HG03565 (cell line): ENCODE results near the gene SLC6A2.
"Not testable (repeated sequence)": the region's sequence is repeated elsewhere in the genome, so short reads cannot be mapped to it uniquely, and the experiment has no call there.

ENCODE experiments used
- ATAC-seq: cut with Tn5 transposase; IDR thresholded peaks from one replicate; pipeline ENCODE4 v1.9.1; 2021; ENCODE audit warnings: mild to moderate bottlenecking, moderate library complexity; ENCODE audit not compliant: unreplicated experiment

Gene SLC6A2

DNA sequence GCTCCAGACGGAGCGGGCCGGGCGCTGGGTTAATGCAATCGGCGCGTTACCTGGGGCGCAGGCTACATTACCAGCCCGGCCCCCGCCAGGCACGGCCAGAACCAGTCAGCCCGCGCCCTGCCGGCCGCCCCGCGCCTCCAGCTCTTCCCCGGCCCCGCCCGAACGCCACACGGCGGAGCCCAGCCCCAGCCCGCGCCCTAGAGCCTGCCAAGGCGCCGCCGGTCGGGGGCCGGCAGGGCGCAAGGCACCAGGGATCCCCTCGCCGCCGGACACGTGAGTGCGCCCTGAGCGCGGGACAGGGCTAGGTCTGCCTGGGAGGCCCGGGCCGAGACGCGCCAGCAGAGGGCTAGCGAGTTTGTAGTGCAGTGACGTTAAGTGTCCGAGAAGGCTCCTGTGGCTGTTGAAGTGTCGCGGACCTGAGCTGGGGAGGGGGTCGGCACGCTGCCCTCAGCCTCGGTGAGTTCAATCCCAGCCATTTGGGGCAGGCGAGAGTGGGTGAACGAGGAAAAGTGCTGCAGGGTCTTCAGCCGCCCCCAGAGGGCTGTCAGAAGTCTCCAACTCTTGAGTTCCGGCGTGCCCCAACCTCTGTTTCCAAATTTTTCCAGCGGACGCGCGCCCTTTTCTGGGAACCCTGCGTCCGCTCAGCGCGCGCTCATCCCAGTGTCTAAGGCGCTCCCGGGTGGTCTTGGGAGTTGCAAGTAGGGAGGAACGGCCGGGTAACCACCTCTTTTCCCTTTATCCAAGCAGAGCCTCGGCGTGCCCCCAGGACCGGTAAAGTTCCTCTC is at the start of gene SLC6A2:
SLC6A2 (plus strand) TSS at position 92 of the 785 bp plus-strand sequence. CDS start 707 bp downstream, outside the sequence.
- ATAC-seq, result no peak

DNA sequence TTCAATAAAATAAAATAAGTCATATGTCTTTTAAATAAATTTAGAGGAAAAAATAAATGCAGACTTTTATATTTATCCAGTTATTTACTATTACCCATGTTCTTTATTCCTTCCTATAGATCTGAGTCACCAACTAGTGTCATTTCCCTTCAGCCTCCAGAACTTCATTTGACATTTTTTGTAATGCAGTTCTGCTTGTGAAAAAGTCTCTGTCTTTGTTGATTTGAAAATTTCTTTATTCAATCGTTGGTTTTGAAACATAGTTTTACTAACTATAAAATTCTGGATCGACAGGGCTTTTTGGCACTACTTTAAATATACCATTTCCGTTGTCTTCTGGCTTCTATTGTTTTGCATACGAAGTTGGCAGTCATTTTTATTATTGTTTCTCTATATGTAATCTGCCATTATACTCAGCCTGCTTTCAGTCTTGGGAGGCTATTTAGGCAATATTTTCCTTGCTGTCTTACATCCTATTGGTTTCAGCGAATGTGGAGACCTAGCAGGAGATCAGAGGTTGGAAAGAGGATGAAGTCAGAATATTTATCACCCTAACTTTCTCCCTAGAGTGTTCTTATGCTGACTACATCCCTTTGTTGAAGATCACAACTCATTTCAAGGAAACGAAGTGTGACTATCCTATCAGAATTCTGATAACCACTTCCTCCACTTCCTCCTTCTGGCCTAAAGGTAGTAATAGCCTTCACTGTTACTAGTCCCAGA is 42.0 kb upstream of the SLC6A2 start:
- ATAC-seq, result no peak

DNA sequence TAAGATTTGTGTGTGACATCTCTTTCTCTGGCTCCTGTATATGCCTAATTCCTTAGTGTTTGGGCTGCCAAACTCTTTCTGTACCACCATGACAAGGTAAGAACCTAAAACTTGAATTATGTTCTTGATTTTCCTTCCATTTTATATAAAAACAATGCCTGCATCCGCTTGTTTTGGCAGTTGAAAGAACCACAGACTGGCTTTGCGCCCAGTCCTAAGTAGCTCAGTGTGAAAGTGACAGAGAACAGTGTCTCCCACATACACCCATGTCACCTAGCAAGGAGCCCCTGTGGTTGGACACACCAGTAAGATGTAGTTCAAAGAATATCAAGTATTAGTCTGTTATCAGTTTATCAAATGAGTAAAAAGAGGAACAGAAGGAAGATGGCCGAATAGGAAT is 40.7 kb upstream of the SLC6A2 start:
- no peak for ATAC-seq

DNA sequence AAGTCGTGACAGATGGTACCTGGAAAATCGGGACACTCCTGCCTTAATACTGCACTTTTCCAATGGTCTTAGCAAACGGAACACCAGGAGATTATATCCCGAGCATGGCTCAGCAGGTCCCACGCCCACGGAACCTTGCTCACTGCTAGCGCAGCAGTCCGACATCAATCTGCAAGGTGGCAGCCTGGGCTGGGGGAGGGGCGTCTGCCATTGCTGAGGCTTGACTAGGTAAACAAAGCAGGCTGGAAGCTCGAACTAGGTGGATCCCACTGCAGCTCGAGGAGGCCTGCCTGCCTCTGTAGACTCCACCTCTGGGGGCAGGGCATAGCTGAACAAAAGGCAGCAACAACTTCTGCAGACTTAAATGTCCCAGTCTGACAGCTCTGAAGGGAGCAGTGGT is 40.1 kb upstream of the SLC6A2 start:
- not testable (repeated sequence) for ATAC-seq

DNA sequence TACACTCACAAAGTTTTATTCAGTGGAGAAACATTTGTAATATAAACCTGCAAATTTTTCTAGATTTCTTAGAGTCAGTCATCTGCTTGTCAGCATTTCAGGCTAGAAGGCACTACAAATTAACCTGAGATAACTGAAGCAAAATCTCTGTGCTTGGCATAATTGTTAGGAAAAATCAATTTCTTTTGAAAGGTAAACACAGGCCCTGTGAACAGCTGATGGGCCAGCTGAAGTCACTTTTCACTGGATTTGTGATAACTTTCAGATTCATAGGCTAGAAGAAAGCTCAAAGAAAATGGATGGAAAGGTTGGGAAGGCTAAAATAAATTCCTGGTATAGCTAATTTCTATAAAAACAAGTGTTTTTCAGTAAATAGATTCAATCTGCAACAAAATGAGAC is 34.0 kb upstream of the SLC6A2 start:
- no peak for ATAC-seq

DNA sequence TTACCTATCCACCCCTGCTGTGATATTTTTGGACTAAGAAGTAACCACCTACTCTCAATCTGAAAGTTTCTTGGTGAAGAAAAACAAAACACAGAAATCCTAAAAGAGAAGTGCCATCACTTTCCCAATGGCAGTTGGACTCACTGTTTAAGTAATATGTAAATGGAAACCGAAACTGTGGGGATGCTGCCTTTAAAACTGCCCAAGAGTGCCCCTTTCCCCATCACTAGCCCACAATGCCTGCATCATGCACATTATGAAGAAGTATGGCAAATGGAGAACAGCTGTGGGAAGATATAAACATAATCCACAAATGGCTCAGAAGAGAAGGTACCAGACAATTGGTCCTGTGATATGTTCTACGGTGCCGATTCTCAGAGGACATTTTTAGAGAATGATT is 33.5 kb upstream of the SLC6A2 start:
- no peak for ATAC-seq

DNA sequence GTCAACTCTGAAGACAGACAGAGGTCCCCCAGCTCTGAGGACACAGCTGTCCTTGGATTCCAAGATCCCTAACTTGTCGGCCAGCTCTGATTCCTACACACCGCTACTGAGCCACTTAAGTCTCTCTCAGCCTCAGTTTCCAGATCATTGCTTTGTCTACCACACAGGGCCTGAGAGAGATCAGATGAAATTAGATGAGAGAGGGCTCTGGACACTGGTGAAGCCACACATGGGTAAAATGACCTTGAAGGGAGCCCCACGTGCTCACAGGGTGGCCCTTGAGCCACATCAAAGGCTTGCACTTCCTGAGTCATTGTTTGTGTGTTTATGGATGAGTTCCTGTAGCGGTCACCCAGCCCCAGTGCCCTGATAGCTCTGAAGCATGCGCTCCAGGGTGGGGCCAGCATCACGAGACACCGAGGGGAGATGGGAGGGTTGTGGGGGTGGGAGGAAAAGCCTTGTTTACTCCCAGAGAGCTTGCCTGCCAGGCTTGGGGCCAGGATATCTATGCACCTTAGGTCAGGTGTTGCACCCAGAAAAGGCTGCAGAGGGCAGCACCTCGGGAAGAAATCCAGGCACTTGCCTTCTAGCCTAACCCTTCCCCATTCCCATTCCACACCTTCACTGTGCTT is 32.7 kb upstream of the SLC6A2 start:
- no peak for ATAC-seq

DNA sequence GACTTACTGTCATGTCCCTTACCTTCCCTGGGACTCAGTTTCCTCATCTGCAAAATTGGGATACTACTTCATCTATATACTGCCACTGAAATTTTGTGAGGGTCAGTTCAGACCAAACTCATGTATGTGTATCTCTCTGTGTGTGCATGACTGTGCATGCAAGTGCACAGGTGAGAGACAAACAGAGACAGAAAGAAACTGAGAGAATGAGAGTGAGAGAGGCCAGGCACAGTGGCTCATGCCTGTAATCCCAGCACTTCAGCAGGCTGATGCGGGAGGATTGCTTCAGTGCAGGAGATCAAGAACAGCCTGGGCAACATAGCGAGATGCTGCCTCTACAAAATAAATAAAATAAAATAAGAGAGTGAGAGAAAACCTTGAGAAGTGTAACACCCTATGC is 32.1 kb upstream of the SLC6A2 start:
- ATAC-seq, result no peak

DNA sequence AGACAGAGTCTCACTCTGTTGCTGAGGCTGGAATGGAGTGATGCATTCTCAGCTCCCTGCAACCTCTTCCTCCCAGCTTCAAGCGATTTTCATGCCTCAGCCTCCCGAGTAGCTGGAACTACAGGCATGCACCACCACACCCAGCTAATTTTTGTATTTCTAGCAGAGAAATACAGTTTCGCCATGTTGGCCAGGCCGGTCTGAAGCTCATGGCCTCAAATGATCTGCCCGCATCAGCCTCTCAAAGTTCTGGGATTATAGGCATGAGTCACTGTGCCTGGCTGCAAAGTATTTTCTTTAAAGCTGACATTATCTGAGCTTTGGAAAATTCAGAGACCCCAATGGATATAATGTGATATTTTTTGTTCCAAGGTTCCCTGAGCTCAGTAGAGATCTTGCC is 31.1 kb upstream of the SLC6A2 start:
- no peak for ATAC-seq

DNA sequence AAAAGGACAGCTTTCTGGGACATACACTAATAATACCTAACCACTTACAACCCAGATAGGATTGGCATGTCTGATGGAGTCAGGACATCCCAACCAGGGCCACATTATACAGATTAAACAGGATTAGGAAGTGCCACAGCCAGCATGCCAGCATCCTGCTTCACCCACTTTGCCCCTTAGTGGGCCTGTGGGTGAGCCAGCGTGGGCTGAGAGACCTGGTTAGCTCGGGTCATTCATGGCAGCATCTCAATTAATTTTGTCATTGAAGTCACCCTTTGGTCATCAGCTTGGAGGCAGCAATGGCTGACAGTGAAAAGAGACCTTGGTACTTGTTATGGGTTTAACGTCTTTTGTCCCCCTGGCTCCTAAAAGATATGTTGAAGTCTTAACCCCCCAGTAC is 29.9 kb upstream of the SLC6A2 start:
- ATAC-seq, result no peak

DNA sequence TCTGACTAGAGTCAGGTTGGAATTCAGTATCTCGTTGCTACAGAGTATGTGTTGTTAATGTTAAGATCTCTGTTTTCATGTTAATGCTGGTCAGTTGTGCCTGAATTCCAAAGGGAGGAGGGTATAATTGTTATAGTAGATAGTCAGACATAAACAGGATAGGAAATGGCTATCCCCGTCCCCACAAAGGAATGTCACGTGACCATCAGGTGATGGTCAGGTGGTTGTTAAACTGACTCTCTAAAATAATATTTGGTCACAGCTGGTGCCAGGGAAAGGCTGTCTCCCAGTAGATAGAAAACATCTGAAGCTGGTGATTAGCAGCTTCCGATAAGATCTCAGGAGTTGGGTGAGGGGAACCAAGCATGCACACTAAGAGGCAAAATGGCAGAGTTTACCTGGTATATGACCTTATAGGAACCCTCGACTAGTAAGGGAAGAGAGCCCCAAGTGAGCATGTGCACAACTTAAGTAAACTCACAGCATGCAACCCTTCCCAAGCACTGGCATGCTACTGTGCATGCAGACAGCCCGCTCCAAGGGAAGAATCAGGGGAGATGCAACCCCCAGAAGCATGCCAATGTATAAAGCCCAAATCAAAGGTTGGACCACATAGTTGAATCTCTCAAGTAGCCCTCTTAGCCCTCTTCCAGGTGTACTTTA is 27.4 kb upstream of the SLC6A2 start:
- ATAC-seq, result no peak

DNA sequence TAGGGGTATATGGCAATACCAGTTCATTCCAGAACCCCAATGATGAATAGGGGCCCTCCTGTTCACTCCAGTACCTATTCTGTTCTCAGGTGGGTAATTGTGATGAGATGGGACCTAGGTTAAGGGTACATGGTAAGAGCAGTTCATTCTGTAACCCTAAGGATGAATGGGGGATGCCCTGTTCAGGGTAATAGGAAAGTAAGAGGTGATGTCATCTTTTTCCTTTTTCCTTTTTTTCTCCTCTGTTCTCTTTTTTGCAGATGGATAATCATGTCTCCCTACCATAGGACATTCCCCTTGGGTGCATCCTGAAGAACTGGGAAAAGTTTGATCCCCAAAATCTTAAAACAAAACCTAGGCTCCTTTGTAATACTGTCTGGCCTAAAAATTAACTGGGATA is 25.0 kb upstream of the SLC6A2 start:
- ATAC-seq, result no peak

DNA sequence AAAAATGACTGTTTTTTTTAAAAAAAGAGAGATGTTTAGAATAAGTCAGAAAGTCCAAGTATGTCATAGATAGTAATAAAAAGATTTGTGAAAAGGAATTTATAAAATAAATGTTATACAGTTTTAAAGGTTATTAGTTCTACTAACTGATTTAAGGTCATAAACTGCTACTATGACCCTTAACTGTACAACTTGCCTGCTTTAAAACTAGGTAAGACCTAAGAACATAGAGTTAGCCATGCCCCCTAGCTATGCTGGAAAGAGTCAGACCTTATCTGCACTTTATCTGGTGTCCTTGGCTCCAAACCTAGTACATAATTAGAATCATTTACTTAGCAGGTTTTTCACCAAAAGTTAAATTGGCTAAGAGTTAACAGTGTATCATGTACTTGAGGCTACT is 23.5 kb upstream of the SLC6A2 start:
- no peak for ATAC-seq

DNA sequence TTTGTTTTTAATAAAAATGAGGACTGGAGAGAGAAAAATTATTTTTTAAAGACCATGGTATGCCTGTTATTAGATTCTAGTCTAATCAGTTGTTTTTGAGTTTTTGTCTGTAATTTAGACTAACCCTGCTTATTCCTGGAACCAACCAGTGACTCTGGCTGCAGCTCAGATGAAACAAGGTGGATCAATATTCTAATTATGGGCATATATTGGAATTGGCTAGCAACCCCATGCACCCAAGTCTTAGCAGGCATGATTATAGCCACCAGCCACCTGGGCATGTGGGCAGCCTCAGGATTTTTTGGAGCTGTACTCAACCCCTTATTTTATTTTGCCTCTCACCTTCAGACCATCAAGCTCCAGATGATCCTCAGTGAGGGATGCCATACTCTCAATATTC is 21.6 kb upstream of the SLC6A2 start:
- no peak for ATAC-seq

DNA sequence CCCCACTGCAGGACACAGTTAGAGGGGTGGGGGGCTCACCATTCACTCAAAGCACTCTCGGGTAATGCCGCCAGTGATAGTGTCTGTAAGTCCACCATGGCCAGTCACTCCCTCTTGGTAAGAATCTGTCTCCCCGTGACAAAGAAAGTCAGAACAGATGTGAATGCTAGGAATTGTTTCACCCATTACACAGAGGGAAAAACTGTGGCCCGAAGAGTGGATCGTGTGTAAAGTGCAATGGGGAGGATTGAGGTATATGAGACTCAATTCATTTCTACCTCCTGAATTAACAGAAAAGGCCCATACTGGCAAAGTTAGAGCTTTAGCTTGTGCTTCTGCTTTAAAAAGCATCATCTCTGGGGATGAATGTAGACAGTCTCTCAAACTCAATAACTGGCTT is 17.5 kb upstream of the SLC6A2 start:
- no peak for ATAC-seq

DNA sequence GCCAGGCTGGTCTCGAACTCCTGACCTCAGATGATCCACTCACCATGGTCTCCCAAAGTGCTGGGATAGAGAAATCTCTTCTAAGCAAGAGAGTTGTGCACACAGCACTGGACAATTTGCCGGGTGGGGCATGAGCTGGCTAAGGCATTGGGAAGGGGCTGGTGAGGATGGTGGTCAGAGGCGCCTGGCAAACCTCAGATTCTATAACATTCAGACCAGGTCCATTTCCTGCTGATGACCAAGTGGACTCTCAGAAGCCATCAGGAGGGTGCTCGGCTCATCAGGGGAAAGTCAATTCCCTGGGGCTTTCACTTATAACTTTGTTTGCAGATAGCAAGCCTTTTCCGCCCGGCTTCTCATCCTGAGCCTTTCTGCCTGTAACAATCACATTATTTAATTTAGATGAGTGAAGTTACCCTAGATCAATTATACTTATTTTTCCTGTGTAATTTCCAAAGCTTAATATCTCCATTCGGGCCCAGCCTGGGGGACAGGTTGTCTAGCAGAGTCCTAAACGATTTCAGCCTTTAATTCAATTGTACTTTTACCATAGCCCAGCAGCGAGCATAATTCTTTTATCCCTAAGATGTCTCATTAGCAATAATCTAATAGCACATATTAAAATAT is 15.0 kb upstream of the SLC6A2 start:
- no peak for ATAC-seq

DNA sequence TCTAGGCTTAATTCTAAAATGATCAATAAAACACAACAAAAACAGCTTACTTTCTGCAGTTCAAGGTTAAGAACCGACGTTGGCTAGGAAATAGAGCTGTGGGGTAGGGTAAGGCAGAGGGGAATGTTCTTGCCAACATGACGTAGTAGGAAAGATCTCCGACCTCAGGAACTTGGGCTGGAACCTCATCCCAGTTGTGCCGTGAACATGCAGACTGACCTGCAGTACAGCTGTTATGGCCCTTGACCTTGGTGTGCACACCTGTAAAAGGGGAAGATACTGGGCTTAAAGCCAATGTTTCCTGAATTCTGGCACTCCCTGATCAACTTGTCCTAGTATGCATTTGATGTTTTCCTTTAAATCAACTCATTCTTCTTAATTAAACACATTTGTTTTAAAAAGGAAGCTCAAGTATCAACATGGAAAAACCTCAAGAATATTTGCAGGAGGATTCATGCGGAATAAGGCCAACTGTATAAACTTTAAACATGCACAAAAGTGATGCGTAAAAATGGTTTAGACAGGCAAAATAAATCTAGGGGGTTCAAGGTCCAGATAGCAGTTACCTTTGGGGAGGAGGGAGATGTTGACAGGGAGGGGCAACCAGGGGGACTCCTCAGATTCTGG is 14.2 kb upstream of the SLC6A2 start:
- no peak for ATAC-seq

DNA sequence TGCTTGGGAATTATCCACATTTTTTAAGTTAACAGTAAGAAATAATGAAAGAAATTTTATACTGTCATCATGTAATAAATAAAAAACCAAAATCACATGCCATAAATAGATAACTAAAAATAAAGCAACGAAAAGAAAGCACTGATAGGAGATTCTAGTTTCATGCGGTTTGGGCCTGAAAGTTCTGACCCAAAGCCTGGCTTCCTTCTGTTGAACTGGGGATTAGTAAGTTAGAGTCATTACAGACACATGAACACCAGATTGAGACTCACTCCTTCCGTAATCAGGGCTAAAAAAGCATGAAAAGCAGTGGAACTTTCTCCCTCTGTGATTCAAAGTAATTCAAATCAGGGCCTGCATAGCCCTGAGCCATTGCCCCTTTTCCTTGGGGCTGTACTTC is 13.2 kb upstream of the SLC6A2 start:
- ATAC-seq, result no peak

DNA sequence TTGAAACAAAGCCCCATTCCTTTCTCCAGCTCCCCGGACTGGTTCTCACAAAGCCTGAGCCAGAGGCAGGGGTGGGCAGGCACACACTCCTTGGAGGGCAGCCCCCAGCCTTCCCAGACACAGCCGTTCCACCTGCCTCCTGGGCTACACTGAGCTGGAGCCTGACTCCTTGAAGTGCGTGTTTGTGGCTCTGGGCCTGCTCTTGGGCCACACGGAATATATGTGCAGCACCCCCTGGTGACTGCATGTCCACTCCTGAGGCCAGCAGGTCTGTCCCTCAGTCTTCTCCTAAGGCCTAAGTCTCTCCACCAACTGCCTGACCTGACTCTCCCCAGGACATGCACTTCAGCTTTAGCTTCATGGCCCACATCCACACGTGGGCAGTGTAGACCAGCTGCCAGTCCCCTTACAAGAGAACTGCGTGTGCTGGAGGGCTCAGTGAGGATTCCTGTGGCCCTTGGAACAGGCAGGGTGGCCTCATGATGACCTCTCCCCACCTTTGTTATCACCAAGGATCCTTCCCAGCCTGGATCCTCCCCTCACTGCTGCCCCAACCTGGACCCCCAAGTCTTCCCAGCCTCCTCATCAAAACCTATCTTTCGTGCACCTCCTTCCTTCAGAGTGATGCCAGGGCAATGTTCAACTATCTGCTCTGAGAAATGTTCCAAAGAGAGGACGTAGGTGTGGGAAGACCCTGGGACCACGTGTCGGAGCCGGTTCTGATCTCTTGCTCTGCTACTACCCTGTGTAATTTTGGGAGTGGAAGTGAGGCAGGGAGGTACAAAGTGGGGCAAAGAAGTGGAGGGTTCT is 12.4 kb upstream of the SLC6A2 start:
- no peak for ATAC-seq

DNA sequence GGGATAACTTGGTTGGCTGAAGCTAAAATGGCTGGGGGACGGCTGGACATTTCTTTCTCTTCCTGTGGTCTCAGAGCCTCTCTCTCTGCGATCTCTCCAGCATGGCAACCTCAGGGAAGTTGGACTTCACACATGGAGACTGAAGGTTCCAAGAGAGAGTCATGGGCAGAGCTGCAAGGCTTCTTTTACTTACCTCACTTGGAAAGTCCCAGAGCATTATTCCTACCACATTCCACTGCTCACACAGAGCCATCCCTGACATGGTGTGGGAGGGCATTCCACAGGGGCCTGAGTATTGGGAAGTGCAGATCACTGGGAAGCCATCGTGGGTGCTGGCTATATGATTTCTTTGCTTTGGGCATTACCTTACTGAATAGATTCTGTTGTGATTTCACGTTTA is 9.8 kb upstream of the SLC6A2 start:
- no peak for ATAC-seq
